ENCODE data around the gene CACYBP. TPM values are rescaled to one million over a fixed set of nuclear protein-coding genes. Genes with fewer than 3 reads are reported as not detected.

The CACYBP gene
- total and polyA plus RNA-seq, 2 of the 8 experiments (the other 6 are each of a cell fraction or from before 2014, with no cell fraction given): 28.3 to 247 TPM

DNA sequence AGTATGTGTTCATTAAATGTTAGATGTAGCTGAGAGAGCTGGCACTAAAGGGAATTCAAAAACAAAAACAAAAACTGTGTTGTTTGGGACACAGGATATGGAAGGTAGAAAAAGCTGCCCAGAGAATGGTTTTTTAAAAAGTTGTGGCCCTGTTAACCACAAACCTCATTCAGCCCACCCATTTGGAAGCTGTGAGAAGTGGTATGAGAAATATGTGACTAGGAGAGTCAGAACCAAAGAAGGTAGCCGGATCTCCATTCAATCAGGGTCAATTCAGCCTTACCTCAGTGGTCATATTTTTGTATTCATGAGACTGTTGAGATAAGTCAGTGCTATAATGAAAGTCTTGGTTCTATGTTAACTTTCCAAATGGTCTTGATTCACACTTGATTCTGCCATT lies 29.8 kb upstream of the CACYBP start:
- CTCF ChIA-PET (ENCODE audit: partially characterized antibody): interaction anchor here (1.2 kb wide), 1 partner anchor 13 kb away, joined by 3 read pairs; no protein-coding TSS in a partner anchor
- TF ChIP-seq POLR2AphosphoS5 (IDR thresholded peaks at IDR 0.05; ENCODE audit: low read depth, low read length) (no peak), FOSL1 (IDR thresholded peaks at IDR 0.05; ENCODE audit: insufficient read depth, low read depth, low read length) (no peak), RAD21 (IDR thresholded peaks at IDR 0.05 in 1 of 2, conservative IDR thresholded peaks at IDR 0.05 in 1 of 2; ENCODE audit: low read depth in 2 of 2, low read length in 2 of 2) (no peak), POLR2A (IDR thresholded peaks at IDR 0.05; ENCODE audit: control extremely low read depth in 1 of 2, low read depth in 2 of 2, low read length in 2 of 2) (no peak), EGR1 (IDR thresholded peaks at IDR 0.05; ENCODE audit: borderline replicate concordance, low read depth, low read length) (no peak), CREB1 (IDR thresholded peaks at IDR 0.05) (no peak), CTCF (IDR thresholded peaks at IDR 0.05; ENCODE audit: control extremely low read depth in 1 of 3, insufficient read depth in 1 of 3, low read depth in 1 of 3, low read length in 3 of 3) (no peak), POU5F1 (IDR thresholded peaks at IDR 0.05; ENCODE audit: low read depth, low read length) (no peak), SRF (IDR thresholded peaks at IDR 0.05; ENCODE audit: low read depth, low read length) (no peak), SIN3A (conservative IDR thresholded peaks at IDR 0.05 in 1 of 2, IDR thresholded peaks at IDR 0.05 in 1 of 2; ENCODE audit: low read depth in 1 of 2, low read length in 2 of 2) (no peak), RBBP5 (IDR thresholded peaks at IDR 0.05; ENCODE audit: borderline replicate concordance, low read depth, low read length) (no peak)

More for the DNA sequence above, 29.8 kb upstream of the CACYBP start:
- no peak overlapping the region for H2BK12ac ChIP-seq (ENCODE audit: low read depth, low read length)
- no peak overlapping the region for H3K9ac ChIP-seq (replicated peaks in 1 of 4; ENCODE audit: extremely low read depth in 1 of 4, low read depth in 3 of 4, low read length in 3 of 4)
- H4K20me1 ChIP-seq (replicated peaks in 1 of 2; ENCODE audit: control insufficient read depth in 1 of 2, insufficient read depth in 2 of 2, low read length in 2 of 2): peaks cover 3 to 4% of the 10 kb centered on the region in 2 experiments
- POLR2A ChIA-PET (ENCODE audit: partially characterized antibody): interaction anchor here (0.5 to 2.5 kb wide), 4 partner anchors 9 to 102 kb away, joined by 3 to 8 read pairs (median 3); no protein-coding TSS in a partner anchor
- H3K36me3 ChIP-seq (ENCODE audit: control insufficient read depth in 2 of 4, insufficient read depth in 4 of 4, low read length in 3 of 4): peaks cover 22 to 80% (median 37%) of the 10 kb centered on the region in 4 experiments
- no peak for DNase-seq (ENCODE audit: low read depth in 1 of 2, low spot score in 2 of 2)
- no peak overlapping the region for H3K18ac ChIP-seq (ENCODE audit: extremely low read depth, low read length)
- no peak overlapping the region for H2BK5ac ChIP-seq (ENCODE audit: low read depth, low read length)
- H2AK5ac ChIP-seq (ENCODE audit: low read depth, low read length): no peak overlapping the region
- H3K9me3 ChIP-seq (ENCODE audit: insufficient read depth in 2 of 2, low read depth in 1 of 2, low read length in 1 of 2): no peaks in the 10 kb centered on the region
- no peak overlapping the region for H4K91ac ChIP-seq (replicated peaks; ENCODE audit: insufficient read length, low read length)
- no peak overlapping the region for H3K4me2 ChIP-seq (ENCODE audit: insufficient read depth in 1 of 2, low read depth in 2 of 2, low read length in 2 of 2)
- H3K4me3 ChIP-seq (ENCODE audit: extremely low read depth in 1 of 4, insufficient read depth in 2 of 4, low read depth in 3 of 4, low read length in 4 of 4): no peak overlapping the region
- H3K27me3 ChIP-seq (replicated peaks in 1 of 4; ENCODE audit: control insufficient read depth in 3 of 4, extremely low read depth in 1 of 4, insufficient read depth in 3 of 4, low read length in 3 of 4): no peaks in the 10 kb centered on the region
- H3K79me1 ChIP-seq (ENCODE audit: low read depth, low read length): peaks cover 2% of the 10 kb centered on the region; the same call in 1 of the 2 replicates
- H2BK15ac ChIP-seq (ENCODE audit: low read length): no peak overlapping the region
- H4K8ac ChIP-seq (ENCODE audit: extremely low read depth, insufficient read depth, low read length): no peak overlapping the region
- H4K5ac ChIP-seq (ENCODE audit: insufficient read length, low read depth, low read length): no peak overlapping the region
- H3K27ac ChIP-seq (ENCODE audit: low read depth, low read length): no peak overlapping the region
- H2BK120ac ChIP-seq (replicated peaks; ENCODE audit: low read depth, low read length): no peak overlapping the region
- H3K4me1 ChIP-seq (replicated peaks in 1 of 4; ENCODE audit: control insufficient read depth in 3 of 4, insufficient read depth in 4 of 4, low read length in 3 of 4): no peaks in the 10 kb centered on the region; a peak in 1 of 7 replicates
- FAIRE-seq: no peak
- no peak overlapping the region for H3K4ac ChIP-seq (replicated peaks; ENCODE audit: insufficient read length, low read depth, low read length)
- 90% methylated on average over 1 of the region's 1 CpG; no CpG with 5 or more reads in 1 of the 2 experiments for WGBS, 2 experiments (ENCODE audit: extremely low coverage in 1 of 2, insufficient coverage in 1 of 2, insufficient read length in 1 of 2, insufficient replicate concordance in 2 of 2, low coverage in 1 of 2, low lambda C conversion rate in 2 of 2, missing lambda C conversion rate in 1 of 2)
- H2BK20ac ChIP-seq (ENCODE audit: low read length): no peak overlapping the region
- H3K14ac ChIP-seq (ENCODE audit: insufficient read length): no peak overlapping the region
- H2AFZ ChIP-seq (ENCODE audit: low read length): no peak overlapping the region
- no peak overlapping the region for H3K23ac ChIP-seq (ENCODE audit: insufficient read length)
- no peak overlapping the region for H3K56ac ChIP-seq (replicated peaks; ENCODE audit: insufficient read length, low read depth, low read length)
- H3K79me2 ChIP-seq (ENCODE audit: control insufficient read depth in 1 of 2, insufficient read depth in 2 of 2, low read length in 2 of 2): peaks cover 0 to 8% of the 10 kb centered on the region in 2 experiments; a peak in 2 of 4 replicates
- no peaks in the 10 kb centered on the region for H3K23me2 ChIP-seq (ENCODE audit: low read depth, low read length)
